ENCODE measurements around the gene OST4.

OST4 gene

DNA sequence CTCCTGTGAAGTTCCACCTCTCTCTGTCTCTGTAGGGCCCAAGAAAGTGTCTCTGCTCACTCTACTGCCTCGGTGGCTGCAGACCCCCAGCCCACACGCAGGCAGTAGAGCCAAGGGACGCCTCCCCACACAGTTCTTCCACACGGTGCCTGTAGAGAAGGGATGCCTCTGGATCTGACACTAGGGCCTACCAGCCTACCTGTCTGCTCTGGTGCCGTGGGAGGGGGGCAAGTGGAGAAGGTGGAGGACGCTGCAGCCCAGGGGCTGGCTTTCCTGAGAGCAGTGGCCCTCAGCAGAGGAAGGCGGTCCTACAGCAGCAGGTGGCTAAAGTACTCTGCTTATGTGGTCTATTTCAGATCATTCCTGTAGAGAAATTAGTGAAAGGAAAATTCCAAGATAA is 47.7 kb downstream of the OST4 start:
- no peak for DNase-seq

DNA sequence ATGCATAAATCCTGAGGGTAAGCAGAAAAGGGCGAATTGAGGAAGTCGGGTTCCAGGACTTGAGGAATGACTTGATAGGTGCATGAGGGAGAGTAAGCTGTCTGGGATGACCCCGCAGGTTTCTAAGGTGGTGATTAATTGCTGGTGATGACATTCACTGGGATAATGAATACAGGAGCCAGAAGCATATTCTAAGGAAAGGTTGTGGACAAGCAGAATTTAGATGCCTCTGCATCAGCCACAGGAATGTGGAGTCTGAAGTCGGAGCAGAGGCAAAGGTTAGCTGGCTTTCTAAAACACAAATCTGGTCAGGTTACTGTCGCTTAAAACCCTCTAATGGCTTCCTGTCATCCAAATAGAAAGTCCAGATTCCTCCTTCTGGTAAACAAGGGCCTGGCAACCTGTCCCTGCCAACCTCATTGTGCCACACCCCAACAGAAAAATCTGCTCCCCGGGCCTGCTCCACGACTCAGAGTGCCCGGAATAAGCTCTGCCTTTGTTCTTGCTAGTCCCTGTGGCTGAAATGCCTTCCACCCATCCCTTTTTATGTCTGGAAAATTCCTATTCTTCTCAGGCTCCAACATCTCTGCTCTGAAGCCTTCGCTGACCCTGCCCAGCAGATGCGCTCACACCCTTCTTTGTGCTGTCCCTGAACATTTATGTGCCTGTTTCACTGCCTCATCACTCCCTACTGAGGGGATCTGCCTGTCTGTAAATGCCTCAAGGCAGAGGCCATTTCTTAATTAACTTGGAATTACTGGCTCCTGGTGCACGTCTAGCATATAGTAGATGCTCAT is 50.0 kb downstream of the OST4 start:
- DNase-seq, result no peak

Measured in NCI-H2171 treated with DMSO at 0.1 percent for 48 hours (cell line).